ENCODE data around the gene NBPF3. TPM values are rescaled to one million over a fixed set of nuclear protein-coding genes. Genes with fewer than 3 reads are reported as not detected.
A peak's percentile ranks its signal among the peaks of the same experiment; 100 is the strongest.
"Not testable (repeated sequence)": the region's sequence is repeated elsewhere in the genome, so short reads cannot be mapped to it uniquely, and the experiment has no call there.

NBPF3 gene
- total and polyA plus RNA-seq, 2 experiments from 2014 or later, result 2.7 to 18.1 TPM

- TF ChIP-seq CTCF (conservative IDR thresholded peaks at IDR 0.05; ENCODE audit: low read depth in 2 of 2) (no peak), NANOG (IDR thresholded peaks at IDR 0.05; ENCODE audit: borderline replicate concordance) (no peak), EZH2 (IDR thresholded peaks at IDR 0.05; ENCODE audit: low read depth, unreplicated experiment) (no peak), ZNF331 (CRISPR knock-in tag; IDR thresholded peaks at IDR 0.05; ENCODE audit: low read depth) (no peak), POLR2AphosphoS5 (IDR thresholded peaks at IDR 0.05; ENCODE audit: low read depth) (no peak), REST (IDR thresholded peaks at IDR 0.05; ENCODE audit: unreplicated experiment) (no peak), ZNF114 (CRISPR knock-in tag; IDR thresholded peaks at IDR 0.05) (no peak)
These were observed 79.0 kb downstream of the NBPF3 start (continued) for GRCh38 chr1:21518774-21519455.

- not testable (repeated sequence) for H3F3A ChIP-seq (replicated peaks; ENCODE audit: low read depth); H3K27me3 Mint-ChIP-seq (ENCODE audit: insufficient read depth, low read depth, poor library complexity); H3K4me3 ChIP-seq; H3K36me3 Mint-ChIP-seq (ENCODE audit: low read depth); H3K9me2 ChIP-seq (ENCODE audit: insufficient read depth); H3K36me3 ChIP-seq (ENCODE audit: insufficient read depth); H2AFZ ChIP-seq; H3K27me3 ChIP-seq (ENCODE audit: insufficient read depth); H3K9me3 Mint-ChIP-seq; DNase-seq (ENCODE audit: low spot score); H3K4me3 Mint-ChIP-seq
- ATAC-seq, result peak; percentile 7; the same call in 1 of the 3 replicates
- Mint-ChIP-seq H3K27ac (peak overlapping the region; percentile 91), H3K4me1 (peaks cover 54% of the 10 kb centered on the region)
- Histone ChIP-seq H4K20me1 (replicated peaks; ENCODE audit: insufficient read depth) (peaks cover 25% of the 10 kb centered on the region), H3K4me1 (ENCODE audit: insufficient read depth) (peaks cover 44% of the 10 kb centered on the region), H3K79me2 (replicated peaks; ENCODE audit: insufficient read depth) (peaks cover 81% of the 10 kb centered on the region), H3K27ac (ENCODE audit: low read depth) (peak overlapping the region; percentile 85), H3K4me2 (peak overlapping the region; percentile 61; the same call in 1 of the 2 replicates)
These were observed 79.6 kb downstream of the NBPF3 start for GRCh38 chr1:21519486-21520070.
